ENCODE data around the gene NFIX. TPM values are rescaled to one million over a fixed set of nuclear protein-coding genes. Genes with fewer than 3 reads are reported as not detected.

NFIX gene
- total and polyA plus RNA-seq, 2 experiments from 2014 or later: not detected

DNA sequence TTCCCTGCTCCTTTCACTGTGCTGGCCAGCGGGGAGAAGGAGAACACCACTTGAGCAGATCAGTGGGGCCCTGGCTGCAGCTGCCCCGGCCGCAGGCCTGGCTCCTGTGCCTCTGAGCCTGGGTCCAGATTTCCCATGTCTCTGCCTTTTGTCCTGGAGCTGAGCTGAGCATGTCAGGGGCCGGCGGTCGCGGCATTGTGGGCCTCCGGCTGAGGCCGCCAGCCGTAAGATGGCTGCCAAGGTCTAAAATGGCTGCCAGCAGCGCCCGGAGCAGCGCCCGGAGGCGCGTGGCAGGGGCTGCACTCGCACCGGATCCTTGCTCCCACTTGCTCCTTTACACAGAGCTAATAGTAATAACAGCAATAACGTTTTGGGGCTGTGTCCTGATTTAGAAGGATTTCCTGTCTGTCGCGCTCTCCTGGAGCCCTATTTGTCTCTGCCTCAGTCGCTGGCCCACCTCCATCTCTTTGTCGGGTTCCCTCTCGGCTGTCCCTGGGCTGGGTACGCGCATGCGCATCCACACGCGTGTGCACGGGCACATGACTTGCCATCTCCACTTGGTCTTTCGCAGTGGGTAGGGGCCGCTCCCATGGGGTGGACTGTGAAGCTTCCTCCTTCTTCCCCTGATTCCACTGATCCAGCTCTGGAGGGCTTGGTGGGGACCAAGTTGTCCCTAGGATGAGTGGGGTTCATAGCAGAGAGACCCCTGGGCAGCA lies 75.3 kb downstream of the NFIX start:
- TF ChIP-seq, protein P1, sequence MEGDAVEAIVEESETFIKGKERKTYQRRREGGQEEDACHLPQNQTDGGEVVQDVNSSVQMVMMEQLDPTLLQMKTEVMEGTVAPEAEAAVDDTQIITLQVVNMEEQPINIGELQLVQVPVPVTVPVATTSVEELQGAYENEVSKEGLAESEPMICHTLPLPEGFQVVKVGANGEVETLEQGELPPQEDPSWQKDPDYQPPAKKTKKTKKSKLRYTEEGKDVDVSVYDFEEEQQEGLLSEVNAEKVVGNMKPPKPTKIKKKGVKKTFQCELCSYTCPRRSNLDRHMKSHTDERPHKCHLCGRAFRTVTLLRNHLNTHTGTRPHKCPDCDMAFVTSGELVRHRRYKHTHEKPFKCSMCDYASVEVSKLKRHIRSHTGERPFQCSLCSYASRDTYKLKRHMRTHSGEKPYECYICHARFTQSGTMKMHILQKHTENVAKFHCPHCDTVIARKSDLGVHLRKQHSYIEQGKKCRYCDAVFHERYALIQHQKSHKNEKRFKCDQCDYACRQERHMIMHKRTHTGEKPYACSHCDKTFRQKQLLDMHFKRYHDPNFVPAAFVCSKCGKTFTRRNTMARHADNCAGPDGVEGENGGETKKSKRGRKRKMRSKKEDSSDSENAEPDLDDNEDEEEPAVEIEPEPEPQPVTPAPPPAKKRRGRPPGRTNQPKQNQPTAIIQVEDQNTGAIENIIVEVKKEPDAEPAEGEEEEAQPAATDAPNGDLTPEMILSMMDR (IDR thresholded peaks at IDR 0.05; ENCODE audit: low read depth, low read length): no peak

DNA sequence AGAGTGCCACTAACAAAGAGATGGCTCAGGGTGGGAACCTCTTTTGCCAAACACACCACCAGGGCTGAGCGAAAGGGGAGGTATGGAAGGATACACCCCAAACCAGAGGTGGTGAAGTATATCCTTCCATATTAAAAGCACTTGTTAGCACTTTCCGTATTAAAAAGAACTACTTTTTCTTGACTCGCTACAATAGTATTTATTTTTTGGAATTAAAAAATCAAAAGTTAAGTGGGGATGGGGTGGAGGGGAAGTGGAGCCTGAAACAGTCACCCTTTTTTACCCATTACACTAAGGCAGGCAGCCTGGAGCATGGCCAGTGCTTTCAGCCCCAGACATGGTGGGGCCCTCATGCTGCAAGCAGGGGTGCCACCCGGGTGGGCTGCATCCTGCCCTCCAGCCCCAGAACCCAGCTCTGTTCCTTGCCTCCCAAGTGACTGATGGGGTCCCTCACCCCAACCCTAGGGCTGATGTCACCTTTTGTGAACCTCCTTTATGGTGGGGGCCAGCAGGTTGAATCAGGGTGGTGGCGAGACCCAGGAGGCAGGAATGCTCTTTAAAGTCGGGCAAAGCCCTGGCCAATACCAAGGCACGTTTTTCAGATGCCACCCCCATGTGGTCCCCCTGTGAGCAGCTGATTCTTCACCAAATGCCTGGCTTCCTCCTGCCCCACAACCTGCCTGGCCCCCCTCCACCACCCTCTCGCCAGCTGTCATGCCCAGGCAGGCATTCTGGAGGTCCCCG lies 76.3 kb downstream of the NFIX start:
- no peaks in the 10 kb centered on the region for H3K4me1 ChIP-seq (ENCODE audit: low read depth)
- no peak overlapping the region for H3K27ac ChIP-seq
- no peak overlapping the region for H3K4me3 ChIP-seq
- no peaks in the 10 kb centered on the region for H3K9me3 ChIP-seq (ENCODE audit: low read depth)
- TF ChIP-seq, protein P1 (IDR thresholded peaks at IDR 0.05; ENCODE audit: low read depth, low read length): no peak
- H3K36me3 ChIP-seq: no peaks in the 10 kb centered on the region
- no peak for DNase-seq (ENCODE audit: low read depth in 1 of 2, low spot score in 1 of 2)
- H3K27me3 ChIP-seq: peaks cover 78% of the 10 kb centered on the region

More for the DNA sequence above, 75.3 kb downstream of the NFIX start:
- H3K27me3 ChIP-seq: peaks cover 78% of the 10 kb centered on the region
- no peak overlapping the region for H3K4me3 ChIP-seq
- no peak for DNase-seq (ENCODE audit: low read depth in 1 of 2, low spot score in 1 of 2)
- H3K9me3 ChIP-seq (ENCODE audit: low read depth): no peaks in the 10 kb centered on the region
- H3K4me1 ChIP-seq (ENCODE audit: low read depth): no peaks in the 10 kb centered on the region
- H3K27ac ChIP-seq: no peak overlapping the region
- H3K36me3 ChIP-seq: no peaks in the 10 kb centered on the region

DNA sequence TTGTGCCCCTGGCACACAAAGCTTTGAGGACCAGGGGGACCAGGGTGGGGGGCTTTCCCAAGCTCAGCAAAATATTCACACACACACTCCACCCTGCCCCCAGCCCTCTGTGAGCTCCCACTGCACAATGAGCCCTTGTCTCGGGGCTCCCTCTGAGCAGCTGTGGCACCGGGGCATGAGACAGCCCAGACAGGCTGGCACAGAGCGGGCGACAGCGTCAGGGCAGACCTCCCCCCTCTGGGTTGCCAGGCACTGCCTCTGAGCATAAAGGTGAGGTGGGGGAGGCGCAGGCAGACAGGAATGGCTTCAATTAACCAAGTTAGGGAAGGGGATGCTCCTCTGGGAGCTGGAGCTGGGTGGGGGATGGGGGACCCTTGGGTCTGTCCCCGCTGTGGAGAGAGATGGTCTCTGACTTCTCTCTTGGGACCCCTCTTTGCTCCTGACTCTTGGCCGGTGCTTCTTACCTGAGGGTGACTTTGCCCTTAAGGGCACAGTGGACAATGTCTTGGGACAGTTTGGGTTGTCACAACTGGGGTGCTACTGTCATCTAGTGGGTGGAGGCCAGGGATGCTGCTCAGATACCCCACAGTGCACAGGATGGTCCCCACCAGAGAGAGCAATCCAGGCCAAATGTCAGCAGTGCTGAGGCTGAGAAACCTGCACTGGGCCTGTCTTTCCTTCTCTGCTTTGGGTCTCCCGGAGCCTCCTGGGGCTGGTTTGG lies 77.1 kb downstream of the NFIX start:
- Histone ChIP-seq H3K27ac (no peak overlapping the region), H3K4me3 (no peak overlapping the region), H3K36me3 (no peaks in the 10 kb centered on the region), H3K27me3 (peaks cover 74% of the 10 kb centered on the region), H3K9me3 (ENCODE audit: low read depth) (no peaks in the 10 kb centered on the region), H3K4me1 (ENCODE audit: low read depth) (peaks cover 2% of the 10 kb centered on the region)
- TF ChIP-seq, protein P1 (IDR thresholded peaks at IDR 0.05; ENCODE audit: low read depth, low read length): no peak
- DNase-seq (ENCODE audit: low read depth in 1 of 2, low spot score in 1 of 2): no peak

DNA sequence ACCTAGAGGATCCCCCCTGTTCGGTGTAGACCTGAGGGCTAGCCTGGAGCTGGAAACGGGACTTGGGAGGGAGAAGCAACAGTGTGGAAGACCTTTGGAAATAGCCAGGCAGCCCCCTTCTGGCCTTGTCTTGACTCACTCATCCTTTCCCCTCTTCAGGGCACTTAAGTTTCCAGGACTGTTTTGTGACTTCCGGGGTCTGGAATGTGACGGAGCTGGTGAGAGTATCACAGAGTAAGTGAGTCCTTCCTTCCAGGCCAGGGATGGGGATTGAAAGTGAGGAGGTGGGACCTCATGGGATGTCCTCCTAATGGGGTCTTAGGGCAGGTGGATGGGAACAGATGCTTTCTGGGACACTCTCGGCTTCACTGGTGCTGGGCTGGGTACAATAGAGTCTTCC lies 78.0 kb downstream of the NFIX start:
- TF ChIP-seq, protein P1 (IDR thresholded peaks at IDR 0.05; ENCODE audit: low read depth, low read length): no peak
- H3K27ac ChIP-seq: no peak overlapping the region
- H3K9me3 ChIP-seq (ENCODE audit: low read depth): no peaks in the 10 kb centered on the region
- H3K36me3 ChIP-seq: no peaks in the 10 kb centered on the region
- H3K4me1 ChIP-seq (ENCODE audit: low read depth): peaks cover 5% of the 10 kb centered on the region
- H3K27me3 ChIP-seq: peaks cover 66% of the 10 kb centered on the region
- no peak for DNase-seq (ENCODE audit: low read depth in 1 of 2, low spot score in 1 of 2)
- H3K4me3 ChIP-seq: no peak overlapping the region

DNA sequence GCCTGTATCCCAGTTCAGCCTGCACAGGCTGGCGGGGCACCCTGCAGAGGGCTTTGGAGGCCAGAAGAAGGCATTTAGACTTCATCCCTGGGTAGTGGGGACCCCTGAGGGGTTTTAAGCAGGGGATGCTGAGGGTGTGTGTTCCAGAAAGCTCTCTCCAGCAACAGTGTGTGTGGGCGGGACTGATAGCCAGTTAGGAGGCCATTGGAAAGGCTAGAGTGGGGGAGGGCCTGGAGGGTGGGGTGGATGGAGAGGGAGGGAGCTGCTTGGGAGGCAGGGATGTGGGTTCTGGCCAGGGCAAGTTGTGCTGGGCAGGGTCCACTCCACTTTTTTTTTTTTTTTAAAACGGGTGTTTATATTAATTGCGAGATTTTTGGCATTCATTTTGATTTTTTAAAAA lies 79.1 kb downstream of the NFIX start:
- no peaks in the 10 kb centered on the region for H3K36me3 ChIP-seq
- peaks cover 5% of the 10 kb centered on the region for H3K4me1 ChIP-seq (ENCODE audit: low read depth)
- no peaks in the 10 kb centered on the region for H3K9me3 ChIP-seq (ENCODE audit: low read depth)
- no peak overlapping the region for H3K27ac ChIP-seq
- peaks cover 54% of the 10 kb centered on the region for H3K27me3 ChIP-seq
- H3K4me3 ChIP-seq: no peak overlapping the region
- TF ChIP-seq, protein P1 (IDR thresholded peaks at IDR 0.05; ENCODE audit: low read depth, low read length): no peak
- no peak for DNase-seq (ENCODE audit: low read depth in 1 of 2, low spot score in 1 of 2)

Data from cardiac muscle cell (in vitro differentiated cells and primary cell).